Activated CD8-positive, alpha-beta memory T cell treated with anti-CD3 and anti-CD28 coated beads for 1 hour (primary cell): ENCODE measurements around the gene DNAJC22.
"Not testable (repeated sequence)": the region's sequence is repeated elsewhere in the genome, so short reads cannot be mapped to it uniquely, and the experiment has no call there.

Source experiments
- DNase-seq, 2 donors: peaks; one replicate each; pipeline ENCODE4 v3.0.0-alpha.2; 2020; ENCODE audit warnings: low read depth in 1 of 2; ENCODE audit errors: extremely low read depth in 1 of 2

Gene DNAJC22

GRCh38 chr12:49346659-49347310, at the start of gene DNAJC22:
DNAJC22 (plus strand) TSS chr12:49346888; CDS start chr12:49348873, 1,985 bp downstream.
- DNase-seq = no peak

GRCh38 chr12:49297695-49298060, 49.0 kb upstream of the DNAJC22 start:
- DNase-seq = no peak

GRCh38 chr12:49298160-49298559, 48.5 kb upstream of the DNAJC22 start:
- no peak for DNase-seq

GRCh38 chr12:49301760-49302159, 44.9 kb upstream of the DNAJC22 start:
- no peak for DNase-seq

GRCh38 chr12:49304161-49304560, 42.5 kb upstream of the DNAJC22 start:
- DNase-seq = no peak

GRCh38 chr12:49305762-49306510, 40.8 kb upstream of the DNAJC22 start:
- no peak for DNase-seq

GRCh38 chr12:49309386-49309785, 37.3 kb upstream of the DNAJC22 start:
- no peak for DNase-seq

GRCh38 chr12:49310451-49311000, 36.2 kb upstream of the DNAJC22 start:
- DNase-seq = not testable (repeated sequence)

GRCh38 chr12:49314811-49315210, 31.9 kb upstream of the DNAJC22 start:
- DNase-seq = no peak

GRCh38 chr12:49317118-49317517, 29.6 kb upstream of the DNAJC22 start:
- not testable (repeated sequence) for DNase-seq

GRCh38 chr12:49320411-49321103, 26.1 kb upstream of the DNAJC22 start:
- DNase-seq = not testable (repeated sequence)

- no peak for DNase-seq
These were observed 24.4 kb upstream of the DNAJC22 start for GRCh38 chr12:49322367-49322707.

- peak; percentile 89 to 92 for DNase-seq
These were observed 23.8 kb upstream of the DNAJC22 start, which contains the start of gene TROAP for GRCh38 chr12:49322708-49323523. TROAP (plus strand) TSS chr12:49323255; CDS start chr12:49323609, 354 bp downstream.

- DNase-seq = no peak
These were observed 23.1 kb upstream of the DNAJC22 start for GRCh38 chr12:49323524-49324097.

GRCh38 chr12:49325606-49326005, 21.1 kb upstream of the DNAJC22 start:
- DNase-seq = no peak

GRCh38 chr12:49327368-49327767, 19.3 kb upstream of the DNAJC22 start:
- DNase-seq = no peak

GRCh38 chr12:49327887-49328286, 18.8 kb upstream of the DNAJC22 start:
- DNase-seq = no peak

- no peak for DNase-seq
These were observed 17.9 kb upstream of the DNAJC22 start for GRCh38 chr12:49328816-49329215.

- DNase-seq = no peak
These were observed 16.6 kb upstream of the DNAJC22 start for GRCh38 chr12:49330032-49330619.
